Upper lobe of left lung (tissue), 6 donors: ENCODE measurements around the gene SENP8. TPM values are rescaled to one million over a fixed set of nuclear protein-coding genes. Genes with fewer than 3 reads are reported as not detected.
A peak's percentile ranks its signal among the peaks of the same experiment; 100 is the strongest.
"Not testable (repeated sequence)": the region's sequence is repeated elsewhere in the genome, so short reads cannot be mapped to it uniquely, and the experiment has no call there.

Source experiments
- ATAC-seq, 2 donors: fragments of 200-7000 bp; cut with Tn5 transposase; one replicate each; pipeline ENCODE4 v1.9.1; 2022; ENCODE audit warnings: mild to moderate bottlenecking in 2 of 2, moderate library complexity in 2 of 2; ENCODE audit not compliant: low FRiP score in 2 of 2
- DNase-seq, 2 donors: peaks; one replicate each; pipeline ENCODE4 v3.0.0-alpha.2; 2019 to 2020
- H3K27ac ChIP-seq, 4 donors: fragments of 200-600 bp; sonication (generic); one replicate each; pipeline ENCODE4 v1.5.1; 2016 to 2019
- H3K27me3 ChIP-seq, 4 donors: fragments of 200-600 bp; sonication (generic); one replicate each; pipeline ENCODE4 v1.5.1; 2017 to 2019
- H3K36me3 ChIP-seq, 4 donors: fragments of 200-600 bp; sonication (generic); one replicate each; pipeline ENCODE4 v1.5.1; 2016 to 2019
- H3K4me1 ChIP-seq, 4 donors: fragments of 200-600 bp; sonication (generic); one replicate each; pipeline ENCODE4 v1.5.1; 2018 to 2019
- H3K4me3 ChIP-seq, 4 donors: fragments of 200-600 bp; sonication (generic); one replicate each; pipeline ENCODE4 v1.5.1; 2017 to 2019; ENCODE audit warnings: mild to moderate bottlenecking in 2 of 4, moderate library complexity in 1 of 4
- H3K9me3 ChIP-seq, 4 donors: fragments of 200-600 bp; sonication (generic); one replicate each; pipeline ENCODE4 v1.5.1; 2018 to 2019
- CTCF ChIP-seq, 6 experiments: fragments of 450-650 bp in 4 of 6; fragments of 200-600 bp in 2 of 6; sonication (generic) in 2 of 6; IDR thresholded peaks; one replicate each; pipeline ENCODE4 v1.5.1; 2016 to 2019; ENCODE audit warnings: antibody characterized with exemption in 6 of 6
- EP300 ChIP-seq, 4 donors: sonication (generic); formaldehyde crosslinking; IDR thresholded peaks; one replicate each; pipeline ENCODE4 v1.5.1; 2017; ENCODE audit warnings: antibody characterized with exemption in 4 of 4, control low read depth in 2 of 4
- POLR2A ChIP-seq, 4 donors: fragments of 450-650 bp; IDR thresholded peaks; one replicate each; pipeline ENCODE4 v1.5.1; 2016 to 2017; ENCODE audit warnings: antibody characterized with exemption in 4 of 4, mild to moderate bottlenecking in 2 of 4
- POLR2AphosphoS5 ChIP-seq, 2 donors: sonication (generic); formaldehyde crosslinking; IDR thresholded peaks; one replicate each; pipeline ENCODE4 v1.5.1; 2017; ENCODE audit warnings: antibody characterized with exemption in 2 of 2
- WGBS, 2 donors: methylation state at CpG; one replicate each; pipeline ENCODE4 v1.1.5; 2017 to 2018; 5-methylcytosine and 5-hydroxymethylcytosine counted together
- total RNA-seq, 6 donors: library from RNA; depleted of rRNA in 4 of 6; stranded (reverse); fragments of >200 nt in 4 of 6; gene quantifications; one replicate each; pipeline versions ENCODE4 v1.1.0 to v1.2.1, GENCODE V29; 2016 to 2021
- donor health status: DM: no; HTN: no; CAD: no; lungs with moderate emphysema.
- donor health status: DM: no; HTN: yes; CAD: no; lungs with severe emphysema.

The SENP8 gene
- total RNA-seq, 6 donors from 2014 or later = 0.55 to 3.8 (median 3.0) TPM; not detected in 1

- ATAC-seq (no peak), DNase-seq (no peak)
- TF ChIP-seq POLR2AphosphoS5 (IDR thresholded peaks at IDR 0.05) (no peak), CTCF (IDR thresholded peaks at IDR 0.05) (no peak), EP300 (IDR thresholded peaks at IDR 0.05) (no peak), POLR2A (IDR thresholded peaks at IDR 0.05) (no peak)
- H3K4me3 ChIP-seq = no peak overlapping the region
- no peaks in the 10 kb centered on the region for H3K9me3 ChIP-seq
- 71 to 96% methylated on average over 4 of the region's 4 CpGs for WGBS, 2 donors
- no peaks in the 10 kb centered on the region for H3K27me3 ChIP-seq
- H3K36me3 ChIP-seq = no peaks in the 10 kb centered on the region
- no peak overlapping the region for H3K27ac ChIP-seq
- peaks cover 0 to 16% (median 12%) of the 10 kb centered on the region in 4 donors for H3K4me1 ChIP-seq
Measured at GRCh38 chr15:72099155-72099554, 19.0 kb upstream of the SENP8 start.

- 99 to 100% methylated on average over 5 to 10 of the region's 33 CpGs for WGBS, 2 donors
- DNase-seq = peak in 1 of 2 donors; percentile 52
- H3K4me3 ChIP-seq, H3K27me3 ChIP-seq, H3K36me3 ChIP-seq, H3K27ac ChIP-seq, H3K9me3 ChIP-seq, ATAC-seq: not testable (repeated sequence)
- H3K4me1 ChIP-seq = peaks cover 0 to 16% (median 14%) of the 10 kb centered on the region in 4 donors
Measured at GRCh38 chr15:72100551-72100950, 17.7 kb upstream of the SENP8 start.

GRCh38 chr15:72105111-72105510, 13.1 kb upstream of the SENP8 start:
- WGBS, 2 donors = 91 to 96% methylated on average over 3 of the region's 3 CpGs
- Histone ChIP-seq H3K9me3 (no peaks in the 10 kb centered on the region), H3K27ac (no peak overlapping the region), H3K4me1 (peaks cover 6 to 18% (median 14%) of the 10 kb centered on the region in 4 donors), H3K4me3 (no peak overlapping the region), H3K36me3 (no peaks in the 10 kb centered on the region), H3K27me3 (no peaks in the 10 kb centered on the region)
- ATAC-seq (no peak), DNase-seq (no peak)
- TF ChIP-seq EP300 (IDR thresholded peaks at IDR 0.05) (no peak), POLR2AphosphoS5 (IDR thresholded peaks at IDR 0.05) (no peak), POLR2A (IDR thresholded peaks at IDR 0.05) (no peak), CTCF (IDR thresholded peaks at IDR 0.05) (no peak)

GRCh38 chr15:72106068-72106467, 12.1 kb upstream of the SENP8 start:
- Histone ChIP-seq H3K4me1 (peaks cover 6 to 18% (median 14%) of the 10 kb centered on the region in 4 donors), H3K27ac (no peak overlapping the region), H3K27me3 (no peaks in the 10 kb centered on the region), H3K36me3 (no peaks in the 10 kb centered on the region), H3K9me3 (no peaks in the 10 kb centered on the region), H3K4me3 (no peak overlapping the region)
- no peak for DNase-seq
- no peak for ATAC-seq
- 96% methylated on average over 2 of the region's 2 CpGs for WGBS, 2 donors
- TF ChIP-seq EP300 (IDR thresholded peaks at IDR 0.05) (no peak), POLR2AphosphoS5 (IDR thresholded peaks at IDR 0.05) (no peak), CTCF (IDR thresholded peaks at IDR 0.05) (no peak), POLR2A (IDR thresholded peaks at IDR 0.05) (no peak)

- ATAC-seq = no peak
- H3K36me3 ChIP-seq = no peaks in the 10 kb centered on the region
- no peaks in the 10 kb centered on the region for H3K27me3 ChIP-seq
- peaks cover 7 to 17% (median 10%) of the 10 kb centered on the region in 4 donors for H3K4me1 ChIP-seq
- H3K9me3 ChIP-seq = no peaks in the 10 kb centered on the region
- DNase-seq = no peak
- 89 to 91% methylated on average over 3 of the region's 3 CpGs for WGBS, 2 donors
- H3K4me3 ChIP-seq = no peak overlapping the region
- H3K27ac ChIP-seq = no peak overlapping the region
- TF ChIP-seq POLR2A (IDR thresholded peaks at IDR 0.05) (no peak), EP300 (IDR thresholded peaks at IDR 0.05) (no peak), POLR2AphosphoS5 (IDR thresholded peaks at IDR 0.05) (no peak), CTCF (IDR thresholded peaks at IDR 0.05) (no peak)
Measured at GRCh38 chr15:72110355-72110754, 7.8 kb upstream of the SENP8 start.
